Measurements from ENCODE around the gene CCDC157.

- TF ChIP-seq CTCF (IDR thresholded peaks at IDR 0.05) (no peak), POLR2AphosphoS5 (IDR thresholded peaks at IDR 0.05) (no peak), EP300 (IDR thresholded peaks at IDR 0.05) (no peak)
Measured at GRCh38 chr22:30334646-30335045, 22.2 kb upstream of the CCDC157 start.

All from gastroesophageal sphincter (tissue), 3 donors.